SW480 (cell line): Measurements from ENCODE around the gene RGS14.

ENCODE experiments used
- DNase-seq: peaks from one replicate; pipeline ENCODE4 v3.0.0-alpha.2; 2016; ENCODE audit warnings: low spot score

Gene RGS14

GRCh38 chr5:177382423-177383029 is 24.8 kb downstream of the RGS14 start:
- DNase-seq = no peak

- DNase-seq = no peak
Observed at GRCh38 chr5:177383181-177383580, 25.5 kb downstream of the RGS14 start.

GRCh38 chr5:177384134-177384533 is 26.4 kb downstream of the RGS14 start, which contains the start of gene SLC34A1:
Gene SLC34A1 (plus strand): TSS chr5:177384434. CDS start chr5:177385742, 1,308 bp downstream.
- DNase-seq = no peak

GRCh38 chr5:177385720-177386119 is 28.0 kb downstream of the RGS14 start:
- DNase-seq = no peak

GRCh38 chr5:177386542-177386941 is 28.8 kb downstream of the RGS14 start:
- DNase-seq = no peak

- DNase-seq = no peak
Observed at GRCh38 chr5:177387405-177387804, 29.7 kb downstream of the RGS14 start.

GRCh38 chr5:177388521-177389052 is 30.9 kb downstream of the RGS14 start:
- DNase-seq = no peak

GRCh38 chr5:177389241-177390169 is 31.8 kb downstream of the RGS14 start:
- peak; percentile 80 for DNase-seq

GRCh38 chr5:177390363-177391300 is 32.9 kb downstream of the RGS14 start:
- DNase-seq = peak; percentile 90

GRCh38 chr5:177392765-177393164 is 35.0 kb downstream of the RGS14 start:
- no peak for DNase-seq

- no peak for DNase-seq
Observed at GRCh38 chr5:177393206-177393765, 35.6 kb downstream of the RGS14 start.

- DNase-seq = no peak
Observed at GRCh38 chr5:177393990-177394389, 36.3 kb downstream of the RGS14 start.

- DNase-seq = no peak
Observed at GRCh38 chr5:177396078-177396477, 38.4 kb downstream of the RGS14 start.

GRCh38 chr5:177396807-177397206 is 39.1 kb downstream of the RGS14 start:
- DNase-seq = no peak

GRCh38 chr5:177397875-177398390 is 40.2 kb downstream of the RGS14 start:
- DNase-seq = no peak

GRCh38 chr5:177399997-177400868 is 42.5 kb downstream of the RGS14 start, which contains the start of gene PFN3:
Gene PFN3 (minus strand): TSS chr5:177400661. CDS start chr5:177400576, 85 bp downstream.
- DNase-seq = no peak

- peak; percentile 95 for DNase-seq
Observed at GRCh38 chr5:177402271-177403043, 44.7 kb downstream of the RGS14 start.

- peak; percentile 60 for DNase-seq
Observed at GRCh38 chr5:177403102-177403791, 45.5 kb downstream of the RGS14 start.
